GM10847 (cell line): ENCODE results near the gene ZIC4.

ENCODE experiments used
- POLR2A ChIP-seq: IDR thresholded peaks from 2 replicates; pipeline ENCODE4 v1.6.1; 2011; ENCODE audit not compliant: insufficient read length; ENCODE audit errors: extremely low read depth

Gene ZIC4

DNA sequence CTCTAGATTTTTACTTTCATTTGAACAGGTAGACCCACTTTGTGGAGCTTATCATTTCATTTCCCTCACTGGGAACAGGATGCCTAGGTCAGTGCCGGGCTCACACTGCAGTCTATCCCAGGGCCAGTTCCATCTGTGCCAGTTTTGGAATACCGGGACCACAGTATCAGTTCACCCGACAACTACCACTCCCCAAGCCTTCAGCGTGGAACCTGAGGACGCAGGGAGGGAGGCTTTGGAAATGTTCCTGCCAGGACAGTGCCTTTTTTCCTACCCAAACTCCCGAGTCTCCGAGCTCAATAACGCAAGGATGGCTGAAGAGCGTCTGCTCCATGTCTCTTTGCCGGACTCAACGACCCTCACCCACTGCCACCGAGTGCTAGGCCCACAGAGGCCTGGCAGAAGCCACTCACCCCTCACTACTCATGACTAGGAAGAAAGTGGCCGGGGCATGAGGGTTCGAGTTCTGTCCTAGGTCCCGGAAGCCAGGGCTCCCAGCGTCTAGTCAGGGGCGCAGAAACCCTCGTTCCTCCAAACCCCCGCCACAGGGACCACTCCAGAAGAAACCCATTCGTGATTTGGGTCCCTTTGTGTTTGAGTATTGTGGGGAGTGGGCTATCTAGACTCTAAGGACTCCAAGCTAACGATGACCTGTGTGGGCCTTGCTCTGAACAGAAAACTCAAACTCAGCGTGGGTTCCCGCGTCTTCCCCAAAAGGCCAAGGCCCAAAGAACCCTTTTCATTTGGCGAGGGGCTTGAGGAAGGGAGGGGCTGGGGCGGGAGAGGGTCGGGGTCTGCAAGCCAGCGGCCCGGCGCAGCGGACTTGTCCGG, 14.2 kb upstream of the ZIC4 start:
- TF ChIP-seq POLR2A, result no peak

DNA sequence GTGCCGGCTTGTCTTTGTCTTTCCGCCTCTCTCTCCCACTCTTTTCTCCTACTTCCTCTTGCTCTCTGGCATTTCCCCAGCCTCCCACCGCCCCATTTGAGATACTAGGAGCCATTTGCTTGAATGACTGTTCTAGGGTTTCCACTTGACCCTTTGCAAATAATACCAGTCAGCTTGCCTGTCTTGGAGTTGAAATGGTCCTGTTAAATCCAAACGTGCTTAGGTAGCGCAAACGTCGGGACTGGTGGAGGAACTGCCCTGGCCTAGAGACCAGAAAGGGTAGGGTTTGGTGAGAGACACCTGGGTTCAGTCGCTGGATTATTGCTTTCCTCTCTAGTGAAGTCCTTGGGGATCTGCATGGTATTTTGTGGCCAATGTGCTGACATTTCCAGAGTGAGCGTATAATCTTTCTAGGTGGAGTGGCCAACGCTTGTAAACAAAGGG, 13.5 kb upstream of the ZIC4 start:
- TF ChIP-seq POLR2A, result no peak

DNA sequence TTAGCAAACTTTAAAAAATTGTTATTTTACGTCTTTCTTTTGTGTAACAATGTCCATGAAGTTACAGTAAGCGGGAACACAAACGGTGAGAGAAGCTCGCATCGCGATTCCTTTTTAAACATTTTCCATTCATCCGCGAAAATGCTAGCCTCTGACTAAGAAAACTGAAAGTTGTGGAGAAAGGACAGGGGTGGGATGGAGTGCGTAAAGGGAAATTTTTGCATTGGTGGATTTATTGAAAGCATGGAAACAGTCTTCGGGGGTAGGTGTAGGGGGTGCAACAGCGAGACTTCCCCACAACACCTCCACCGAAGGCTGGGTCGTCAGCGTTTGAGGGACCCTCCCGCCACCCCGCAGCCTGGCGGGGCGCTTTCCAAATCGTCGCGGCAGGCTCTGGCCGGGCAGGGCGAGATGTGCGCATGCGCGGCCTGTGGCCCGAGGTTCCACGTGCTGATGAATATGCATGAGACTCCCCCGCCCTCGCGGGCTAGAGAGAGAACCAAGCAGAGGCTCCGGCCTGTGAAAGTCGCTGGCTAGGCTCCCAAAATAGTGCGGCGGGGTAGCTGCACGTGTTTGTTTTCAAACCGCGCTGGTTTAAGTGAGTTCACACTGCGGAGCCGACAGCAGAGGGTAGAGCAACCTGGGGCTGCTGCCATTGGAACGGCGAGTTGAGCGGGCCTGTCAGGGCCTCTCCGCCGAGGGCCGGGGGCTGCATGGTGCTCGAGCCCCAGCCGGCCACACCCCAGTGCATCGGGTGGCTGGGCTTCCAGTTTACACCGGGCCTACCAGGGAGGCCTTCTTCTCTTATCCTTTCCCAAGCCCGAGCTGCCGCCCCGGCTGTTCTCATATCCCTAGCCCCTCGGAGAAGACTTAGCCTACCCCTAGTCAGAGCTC, 12.7 kb upstream of the ZIC4 start:
- TF ChIP-seq POLR2A, result no peak

DNA sequence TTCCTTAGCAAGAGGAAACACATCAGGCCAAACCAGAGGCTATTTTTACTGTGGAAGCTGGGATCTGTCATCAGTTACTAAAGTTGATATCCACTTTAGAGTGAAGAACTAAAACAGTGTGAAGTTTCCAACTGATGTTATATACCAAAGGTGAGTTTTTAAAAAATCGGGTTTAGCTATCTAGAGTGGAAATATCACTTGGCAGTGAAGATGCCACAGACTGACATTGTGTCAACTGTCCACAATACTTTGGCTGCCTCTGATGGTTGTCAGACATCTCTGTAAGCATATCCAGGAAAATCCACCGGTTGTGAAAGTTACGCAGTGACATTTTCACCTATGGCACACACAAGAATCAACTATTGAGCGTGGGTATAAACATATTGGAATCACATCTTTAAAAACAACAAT, 12.0 kb upstream of the ZIC4 start:
- no peak for TF ChIP-seq POLR2A

DNA sequence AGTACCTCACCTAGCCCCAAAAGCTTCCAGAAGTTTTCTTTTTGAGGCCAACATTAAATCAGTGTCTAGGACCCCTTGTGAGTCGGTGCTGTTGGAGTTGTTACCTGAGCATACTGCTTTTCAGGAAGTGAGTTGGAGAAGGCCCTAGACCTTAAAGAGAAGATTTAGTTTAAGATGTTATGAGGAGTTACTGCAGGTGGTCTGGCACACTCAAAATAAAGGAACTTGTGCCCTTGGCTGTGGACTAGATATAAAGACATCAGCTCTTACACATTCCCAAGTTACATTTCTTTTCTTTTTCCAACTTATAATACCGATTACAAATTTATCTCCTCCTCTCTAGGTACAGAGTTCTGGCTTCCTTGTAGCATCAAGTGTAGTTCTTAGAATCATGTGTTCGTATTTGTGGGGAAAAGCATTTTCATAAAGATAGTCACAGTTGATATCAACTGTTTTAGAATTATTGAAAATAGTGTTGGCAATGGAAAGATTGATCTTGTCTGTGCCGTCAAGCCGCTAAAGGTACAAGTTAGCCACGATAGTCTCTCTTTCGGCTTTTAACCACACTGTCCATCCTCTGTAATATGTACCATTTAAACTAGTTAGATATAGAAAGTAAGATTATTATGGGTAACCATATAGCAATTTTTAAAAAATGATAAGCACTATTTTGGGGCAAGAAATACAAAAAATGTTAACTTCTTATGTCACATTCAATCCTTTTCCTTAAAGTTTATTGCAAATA, 11.4 kb upstream of the ZIC4 start:
- no peak for TF ChIP-seq POLR2A

DNA sequence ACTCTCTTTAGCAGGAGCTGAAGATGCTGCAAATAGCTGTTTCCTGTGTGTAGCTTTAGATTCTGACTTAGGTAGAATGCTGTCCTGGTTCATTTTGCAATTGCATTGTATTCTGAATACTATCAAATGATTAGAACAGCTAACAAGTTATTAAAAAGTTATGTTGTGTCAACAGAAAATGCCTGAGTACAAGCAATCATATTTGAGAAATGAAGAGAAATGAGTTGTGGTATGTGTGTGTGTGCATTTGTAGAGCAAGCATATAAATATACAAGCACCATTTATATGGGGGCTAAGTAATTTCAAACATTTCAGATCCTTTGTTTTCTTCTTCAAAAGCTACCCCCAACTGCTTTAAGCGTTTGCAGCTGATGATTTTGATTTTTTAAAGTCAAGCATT, 10.6 kb upstream of the ZIC4 start:
- TF ChIP-seq POLR2A, result no peak

DNA sequence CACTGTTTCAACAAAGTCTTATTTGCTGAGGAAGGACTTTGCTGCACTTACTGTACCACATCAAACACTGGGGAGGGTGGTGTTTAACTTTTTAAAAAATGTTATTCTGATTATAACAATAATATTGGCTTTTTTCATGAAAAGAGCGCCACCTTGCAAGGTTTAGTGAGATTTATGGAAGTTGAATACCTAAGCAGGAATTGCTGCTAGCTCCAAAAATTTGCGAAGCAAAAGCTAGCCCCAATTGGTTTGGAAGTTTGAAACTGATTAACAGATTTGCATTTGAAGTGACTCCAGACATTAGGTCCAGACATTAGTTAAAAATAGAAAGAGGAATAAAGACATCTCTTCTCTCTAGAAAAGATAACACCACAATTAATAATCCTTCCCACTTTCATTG, 9.5 kb upstream of the ZIC4 start:
- no peak for TF ChIP-seq POLR2A

DNA sequence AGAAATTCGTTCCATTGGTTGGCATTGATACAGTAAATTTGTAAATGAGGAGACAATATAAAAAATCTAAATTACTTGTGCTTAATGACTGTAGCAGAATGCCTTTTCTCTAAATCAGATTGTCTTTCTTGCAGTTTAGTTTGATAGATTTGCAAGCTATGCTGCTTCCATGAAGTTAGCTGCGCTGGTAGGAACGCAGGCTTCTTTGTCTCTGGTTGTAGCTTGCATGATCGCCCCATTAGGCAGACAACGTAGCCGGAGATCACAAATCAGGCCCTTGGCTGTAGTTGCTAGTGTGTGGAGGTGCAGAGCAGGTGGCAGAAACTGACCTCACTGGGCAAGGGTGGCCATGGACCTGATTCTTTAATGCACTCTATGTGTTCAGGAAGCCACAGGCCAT, 8.9 kb upstream of the ZIC4 start:
- no peak for TF ChIP-seq POLR2A

DNA sequence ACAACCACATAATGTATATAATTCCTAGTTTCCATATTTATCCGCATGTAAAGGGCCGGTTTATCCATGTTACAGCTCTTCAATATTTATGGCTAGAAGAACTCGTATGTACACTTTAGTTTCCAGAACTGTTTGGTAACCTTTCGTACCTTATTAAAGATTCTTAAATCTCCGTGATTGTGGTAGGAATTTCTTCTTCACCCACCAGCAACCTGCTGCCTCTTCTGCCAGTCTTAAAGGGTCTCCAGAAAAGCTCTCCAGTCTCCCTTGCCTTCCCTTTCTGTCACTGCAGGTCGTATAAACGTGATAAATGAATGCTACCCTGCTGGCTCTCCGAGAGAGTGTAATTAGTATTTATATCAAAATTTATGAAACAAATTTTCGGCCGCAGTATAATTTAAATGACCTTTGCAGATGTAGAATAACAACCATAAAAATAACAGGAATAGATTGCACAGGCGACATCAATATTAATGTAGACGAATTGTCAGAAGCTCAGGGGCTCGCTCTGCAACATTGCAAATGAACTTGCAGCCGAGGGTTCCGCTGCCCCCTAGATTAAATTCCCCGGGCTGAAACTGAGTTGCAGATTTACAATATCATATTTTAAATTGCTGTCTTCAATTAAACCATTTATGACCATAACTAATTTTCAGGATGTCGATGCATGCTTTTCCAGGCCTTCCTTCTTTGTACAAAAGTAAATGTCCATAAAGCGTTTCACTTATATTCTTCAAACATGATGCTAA, 8.2 kb upstream of the ZIC4 start:
- no peak for TF ChIP-seq POLR2A

DNA sequence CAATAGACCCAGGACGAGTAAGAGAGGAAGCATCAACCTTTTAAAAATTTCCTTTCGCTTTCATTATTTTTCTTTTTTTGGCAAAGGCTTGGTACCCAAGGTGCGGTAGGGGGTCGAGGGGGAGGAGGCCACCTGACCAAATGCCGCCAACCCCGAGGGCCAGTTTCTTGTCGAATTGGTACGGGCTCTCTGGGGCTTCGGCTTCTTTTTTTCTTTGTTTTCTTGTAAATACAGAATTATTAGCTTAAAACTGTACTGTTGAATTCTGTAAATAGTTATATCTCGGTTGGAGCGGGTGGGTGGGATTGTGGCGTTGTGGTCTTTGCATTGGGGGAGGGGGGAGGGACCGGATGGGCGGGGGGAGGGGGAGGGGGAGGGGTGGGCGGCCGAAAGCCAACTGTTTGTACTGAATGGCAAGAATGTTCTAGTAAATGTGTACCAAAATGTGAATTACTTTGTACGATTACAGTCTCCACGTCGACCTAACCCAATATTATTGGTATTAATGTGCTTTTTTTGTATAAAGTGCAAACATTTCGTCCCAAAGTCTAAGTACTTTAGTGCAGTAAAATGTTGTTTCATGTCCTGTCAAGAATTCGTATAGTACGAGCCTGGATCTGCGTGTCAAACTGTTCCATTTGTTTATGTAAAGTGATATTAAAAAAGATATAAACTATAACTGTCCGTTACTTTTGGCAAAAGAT, 7.5 kb upstream of the ZIC4 start:
- TF ChIP-seq POLR2A, result no peak

DNA sequence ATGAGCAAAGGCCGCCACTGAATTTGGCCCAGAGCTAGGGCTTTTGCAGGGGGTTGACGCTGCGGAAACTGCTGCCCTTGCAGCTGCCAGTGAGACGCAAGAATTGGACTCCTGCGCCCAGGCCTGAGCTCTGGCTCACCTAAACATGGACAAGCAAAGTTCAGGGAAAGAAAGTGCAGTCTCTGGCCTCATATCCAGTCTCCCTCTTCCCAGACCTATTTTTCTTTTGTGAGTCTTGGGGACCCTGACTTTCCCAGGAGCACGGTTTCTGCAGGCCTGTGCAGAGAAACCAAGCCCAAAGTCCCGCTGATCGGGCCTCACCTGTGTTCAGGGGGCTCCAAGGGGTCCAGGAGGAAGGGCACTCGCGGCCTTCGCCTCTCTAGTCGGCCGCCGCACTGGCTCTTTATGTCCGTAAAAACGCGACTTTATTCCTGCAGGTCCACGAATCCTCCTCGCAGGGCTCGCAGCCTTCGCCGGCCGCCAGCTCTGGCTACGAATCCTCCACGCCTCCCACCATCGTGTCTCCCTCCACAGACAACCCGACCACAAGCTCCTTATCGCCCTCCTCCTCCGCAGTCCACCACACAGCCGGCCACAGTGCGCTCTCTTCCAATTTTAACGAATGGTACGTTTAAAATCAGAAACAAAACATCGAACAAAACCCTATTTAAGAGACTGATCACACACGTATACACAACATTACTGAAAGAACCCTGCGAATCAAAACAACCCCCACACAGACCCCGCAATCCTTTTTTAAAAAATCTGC, 6.8 kb upstream of the ZIC4 start:
- no peak for TF ChIP-seq POLR2A

DNA sequence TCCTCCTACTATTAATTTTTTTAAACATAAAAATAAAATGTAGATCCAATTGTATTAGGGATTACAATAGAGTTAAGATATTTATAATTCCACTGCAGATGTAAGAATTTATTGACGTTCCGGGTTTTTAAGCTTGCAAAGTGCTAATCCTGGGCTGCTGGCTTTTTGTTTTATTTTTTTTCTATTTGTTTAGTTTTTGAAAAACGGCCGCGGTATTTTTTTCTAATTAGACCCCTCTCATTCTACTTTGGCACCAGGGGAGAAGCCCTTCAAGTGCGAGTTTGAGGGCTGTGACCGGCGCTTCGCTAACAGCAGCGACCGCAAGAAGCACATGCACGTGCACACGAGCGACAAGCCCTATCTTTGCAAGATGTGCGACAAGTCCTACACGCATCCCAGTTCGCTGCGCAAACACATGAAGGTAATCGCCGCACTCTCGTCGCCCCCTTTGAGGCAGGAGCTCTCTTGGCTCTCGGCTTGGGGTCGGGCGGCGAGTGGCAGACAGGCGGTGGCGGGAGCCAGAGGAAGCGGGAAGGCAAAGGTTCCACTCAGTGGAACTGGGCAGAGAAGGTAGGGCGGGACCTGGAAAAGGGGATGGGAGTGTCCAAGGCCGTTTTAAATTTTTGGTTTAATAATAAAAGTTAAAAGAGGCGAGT, 6.0 kb upstream of the ZIC4 start:
- no peak for TF ChIP-seq POLR2A

DNA sequence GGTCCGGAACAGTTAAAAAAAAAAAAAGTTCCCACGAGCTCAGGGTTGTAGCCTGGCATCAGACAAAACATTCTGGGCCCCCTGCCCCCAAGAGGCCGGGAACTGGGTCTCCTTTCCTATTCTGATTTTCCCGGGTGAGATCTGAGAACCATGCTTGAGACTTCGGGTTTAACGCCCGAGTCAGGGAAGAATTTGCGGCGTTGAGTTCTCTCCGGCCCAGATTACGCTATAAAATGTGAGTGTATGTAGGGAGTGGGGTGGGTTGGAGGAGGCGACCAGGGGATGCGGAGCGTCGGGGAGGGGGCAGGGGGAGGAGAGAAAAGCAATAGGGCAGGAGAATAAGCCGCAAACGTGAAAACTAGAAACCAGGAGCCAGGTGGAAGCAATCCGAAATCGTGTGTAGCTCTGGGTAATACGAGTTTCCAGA, 5.5 kb upstream of the ZIC4 start:
- TF ChIP-seq POLR2A, result no peak

DNA sequence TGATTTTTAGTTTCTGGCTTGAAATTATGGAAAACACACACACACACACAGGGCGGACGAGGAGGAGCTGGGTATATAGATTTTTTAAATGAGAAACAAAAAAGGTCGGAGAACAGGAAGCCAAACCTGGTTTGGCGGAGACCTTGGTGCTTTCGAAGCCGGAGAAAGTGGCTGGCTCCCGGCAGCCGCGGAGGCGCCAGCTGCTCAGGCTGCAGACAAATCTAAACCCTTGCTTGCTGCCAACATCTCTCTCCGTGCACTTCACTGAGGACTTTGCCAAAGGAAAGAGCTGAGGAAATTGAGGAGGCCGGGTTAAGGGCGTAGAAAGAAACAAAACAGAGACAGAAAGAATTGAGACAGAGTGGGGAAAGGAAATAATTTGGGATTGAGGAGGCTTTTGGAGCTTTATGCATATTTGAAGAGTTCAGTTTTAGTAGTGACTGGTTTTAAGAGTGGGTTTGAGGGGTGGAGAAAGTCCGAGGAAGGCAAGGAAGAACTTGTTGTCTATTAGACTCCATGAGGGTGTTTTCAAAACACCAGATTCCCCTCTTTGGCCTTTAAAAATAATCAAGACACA, 5.0 kb upstream of the ZIC4 start:
- TF ChIP-seq POLR2A, result no peak
